A673 (cell line): Measurements from ENCODE around the gene ARID3A.
"Not testable (repeated sequence)": the region's sequence is repeated elsewhere in the genome, so short reads cannot be mapped to it uniquely, and the experiment has no call there.

Source experiments
- CTCF ChIP-seq: fragments of 300-800, 200-600 bp; sonication (generic); conservative IDR thresholded peaks from 2 replicates; pipeline ENCODE4 v1.5.1; 2017; ENCODE audit warnings: low read depth, mild to moderate bottlenecking, antibody characterized with exemption, low read length, moderate library complexity, mixed read lengths
- EZH2 ChIP-seq: fragments of 200-600 bp; sonication (generic); IDR thresholded peaks from 2 replicates; pipeline ENCODE4 v1.6.1; 2017; ENCODE audit warnings: borderline replicate concordance, low read depth, mild to moderate bottlenecking, mixed read lengths, antibody characterized with exemption, low read length; ENCODE audit not compliant: poor library complexity, severe bottlenecking

DNA sequence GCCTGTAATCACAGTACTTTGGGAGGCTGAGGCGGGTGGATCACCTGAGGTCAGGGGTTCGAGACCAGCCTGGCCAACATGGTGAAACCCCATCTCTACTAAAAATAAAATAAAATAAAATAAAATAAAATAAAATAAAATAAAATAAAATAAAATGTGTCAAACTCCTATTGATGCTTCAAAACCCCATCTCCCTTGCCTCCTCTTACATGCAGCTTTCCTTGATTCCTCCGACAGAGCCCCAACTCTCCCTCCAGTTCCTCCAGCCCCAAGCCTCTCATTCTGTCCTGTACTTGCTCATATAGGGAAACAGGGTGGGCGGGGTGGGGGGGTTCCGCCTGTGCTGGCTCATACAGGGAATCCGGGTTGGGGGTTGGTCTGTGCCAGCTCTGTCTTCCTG, 99.2 kb downstream of the ARID3A start:
- not testable (repeated sequence) for TF ChIP-seq CTCF, EZH2
